NCI-H146 (cell line): ENCODE results near the gene ATG5.
"Not testable (repeated sequence)": the region's sequence is repeated elsewhere in the genome, so short reads cannot be mapped to it uniquely, and the experiment has no call there.

Experiments used
- DNase-seq: peaks from one replicate; lab custom pipeline; 2025; lab: John Stamatoyannopoulos, UW

Gene ATG5

DNA sequence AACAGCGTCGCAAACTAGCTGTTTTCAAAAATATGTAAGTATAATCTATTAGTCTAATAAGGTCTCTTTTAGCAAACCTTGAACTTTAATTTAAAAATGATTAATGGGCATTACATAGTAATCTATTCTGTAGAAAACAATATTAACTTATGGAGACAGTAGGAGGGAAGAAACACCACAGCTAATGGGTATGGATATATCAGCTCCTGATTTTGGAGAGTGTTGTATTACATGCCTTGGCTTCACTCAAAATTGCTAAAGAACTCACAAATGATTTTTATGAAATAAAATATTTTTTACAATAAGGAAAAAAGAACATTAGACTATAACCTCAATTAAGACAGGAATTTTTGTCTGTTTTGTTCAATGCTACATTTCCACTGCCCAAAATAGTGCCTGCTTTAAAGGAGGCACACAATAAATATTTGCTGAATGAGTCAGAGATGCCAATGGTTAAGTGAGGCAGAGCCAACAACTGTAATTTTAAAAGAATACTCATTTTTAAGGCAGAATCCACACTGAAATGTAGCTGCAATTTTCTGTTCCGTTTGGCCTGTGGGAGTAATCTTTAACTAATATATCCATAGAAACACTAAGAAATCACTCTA is 15.7 kb downstream of the ATG5 start:
- DNase-seq: no peak

DNA sequence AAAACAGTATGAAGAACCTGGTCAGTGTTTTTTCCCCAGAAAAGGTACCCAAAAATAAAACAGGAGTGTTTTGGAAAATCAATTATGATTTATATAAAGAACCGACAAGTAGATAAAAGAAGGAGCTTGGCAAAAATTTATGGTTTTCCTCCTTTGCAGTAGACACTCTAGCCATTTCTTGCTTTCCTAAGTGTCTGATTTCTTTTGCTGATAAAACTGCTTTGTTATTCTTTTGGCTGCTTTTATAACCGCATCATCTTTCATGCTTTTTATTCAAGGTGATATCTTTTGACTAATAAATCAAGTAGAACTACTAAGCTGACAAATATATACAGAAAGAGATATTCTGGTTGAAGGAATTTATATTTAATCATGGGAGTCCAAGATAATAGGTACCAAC is 16.6 kb downstream of the ATG5 start:
- no peak for DNase-seq

DNA sequence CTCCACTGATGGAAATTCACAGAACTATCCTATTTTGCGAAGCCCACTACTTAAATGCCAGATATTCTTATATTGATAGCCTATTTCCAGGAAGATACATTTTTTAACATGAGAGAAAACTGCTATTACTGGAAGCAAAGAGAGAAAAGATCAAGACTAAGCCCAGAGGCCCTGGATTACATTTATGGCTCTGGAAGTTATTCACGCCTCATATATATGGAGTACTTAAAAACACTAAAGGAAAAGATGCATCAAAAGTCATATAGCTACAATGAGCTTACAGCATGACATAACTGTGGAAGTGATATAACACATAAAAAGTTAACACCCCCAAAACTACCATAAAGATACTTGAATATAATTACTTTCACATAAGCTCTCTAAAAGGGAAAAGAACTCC is 19.8 kb downstream of the ATG5 start:
- no peak for DNase-seq

DNA sequence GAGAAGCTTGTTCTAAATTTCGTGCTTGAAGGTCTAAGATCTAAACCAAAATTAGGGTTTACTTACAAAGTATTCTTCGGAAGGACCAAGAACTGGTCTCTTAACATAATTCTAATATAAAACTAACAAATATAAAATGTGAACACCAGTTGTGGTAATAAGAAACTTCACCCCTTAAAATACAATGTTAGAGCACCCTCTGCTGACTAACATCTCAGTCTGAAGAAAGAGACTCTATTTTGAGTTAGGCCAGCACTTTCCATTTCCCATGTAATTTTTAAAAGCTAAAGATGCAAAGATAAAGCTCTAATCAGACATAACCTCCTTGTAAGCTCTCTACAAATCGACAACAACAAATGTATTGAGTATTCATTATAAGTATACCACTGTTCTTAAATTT is 24.6 kb downstream of the ATG5 start:
- no peak for DNase-seq

DNA sequence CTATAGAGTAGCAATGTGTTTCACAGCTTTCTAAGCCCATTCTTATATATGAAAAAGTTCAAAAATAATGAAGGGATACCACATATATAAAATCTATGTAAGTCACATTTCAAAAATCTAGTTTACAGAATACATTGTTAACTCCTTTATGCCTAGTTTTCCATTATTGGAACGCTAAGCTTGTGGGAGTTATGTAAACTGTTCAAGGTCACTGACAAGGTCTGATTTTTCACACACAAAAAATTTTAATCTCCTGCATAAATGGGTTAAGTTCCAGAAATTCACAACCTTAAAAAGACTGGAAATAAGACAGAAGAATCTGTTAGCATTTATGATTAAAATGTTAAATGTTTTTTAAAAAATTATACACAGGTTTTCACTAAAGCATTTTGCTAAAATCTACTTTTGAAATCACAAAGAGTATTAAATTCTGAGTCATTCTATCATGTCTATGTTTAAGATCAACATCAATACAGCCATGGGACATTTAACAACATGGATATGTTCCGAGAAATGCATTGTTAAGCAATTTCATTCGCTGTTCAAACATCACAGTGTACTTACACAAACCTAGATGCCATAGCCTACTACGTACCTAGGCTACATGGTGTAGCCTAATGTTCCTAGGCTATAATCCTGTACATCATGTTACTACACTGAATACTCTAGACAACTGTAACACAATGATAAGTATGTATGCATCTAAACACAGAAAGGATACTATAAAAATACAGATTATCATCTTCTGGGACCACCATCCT is 25.4 kb downstream of the ATG5 start:
- DNase-seq: no peak

DNA sequence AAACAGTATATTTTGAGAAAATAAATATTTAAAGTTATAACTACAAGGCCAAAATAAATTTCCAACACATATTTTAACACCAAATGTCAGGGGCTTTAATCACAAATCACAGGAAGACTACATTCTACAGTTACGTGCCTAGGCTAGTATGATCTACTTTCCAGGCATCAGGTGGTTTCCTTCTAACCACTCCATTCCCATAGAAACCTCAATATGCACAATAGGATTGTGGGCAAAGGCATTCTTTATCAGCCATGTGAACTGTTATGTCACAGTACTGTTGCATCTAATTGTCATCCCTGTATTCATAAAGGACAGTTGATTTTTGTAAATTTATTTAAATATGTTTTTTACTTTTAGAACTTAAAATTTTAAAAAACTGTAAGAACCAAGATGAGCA is 32.4 kb downstream of the ATG5 start:
- no peak for DNase-seq

DNA sequence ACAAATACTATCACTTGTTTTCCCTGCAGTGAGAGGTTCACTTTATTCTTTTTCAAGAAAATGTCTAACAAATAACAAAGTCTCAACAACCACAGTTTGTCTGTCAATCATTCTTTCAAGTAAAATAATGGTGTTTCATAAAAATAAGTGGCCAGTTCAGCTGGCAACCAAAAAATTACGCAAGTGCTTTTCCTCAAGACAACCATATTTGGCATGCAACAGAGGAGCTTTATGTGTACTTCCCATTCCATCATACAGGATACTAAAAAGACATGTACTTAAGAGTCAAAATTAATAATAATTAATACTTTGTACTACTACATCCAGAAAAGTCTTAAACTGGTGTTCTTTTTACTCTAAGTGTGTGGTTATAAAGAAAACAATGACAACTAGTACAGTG is 34.6 kb downstream of the ATG5 start:
- DNase-seq: no peak

DNA sequence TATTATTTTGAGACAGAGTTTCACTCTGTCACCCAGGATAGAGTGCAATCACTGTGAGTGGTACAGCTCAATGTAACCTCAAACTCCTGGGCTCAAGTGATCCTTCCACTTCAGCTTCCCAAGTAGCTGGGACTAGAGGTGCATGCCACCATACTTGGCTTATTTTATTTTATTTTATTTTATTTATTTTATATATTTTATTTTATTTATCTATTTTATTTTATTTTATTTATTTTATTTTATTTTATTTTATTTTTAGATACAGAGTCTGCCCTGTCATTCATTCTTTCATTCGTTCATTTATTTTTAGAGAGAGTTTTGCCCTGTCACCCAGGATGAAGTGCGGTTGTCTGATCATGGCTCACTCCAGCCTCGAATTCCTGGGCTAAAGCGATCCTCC is 35.5 kb downstream of the ATG5 start:
- DNase-seq: no peak

DNA sequence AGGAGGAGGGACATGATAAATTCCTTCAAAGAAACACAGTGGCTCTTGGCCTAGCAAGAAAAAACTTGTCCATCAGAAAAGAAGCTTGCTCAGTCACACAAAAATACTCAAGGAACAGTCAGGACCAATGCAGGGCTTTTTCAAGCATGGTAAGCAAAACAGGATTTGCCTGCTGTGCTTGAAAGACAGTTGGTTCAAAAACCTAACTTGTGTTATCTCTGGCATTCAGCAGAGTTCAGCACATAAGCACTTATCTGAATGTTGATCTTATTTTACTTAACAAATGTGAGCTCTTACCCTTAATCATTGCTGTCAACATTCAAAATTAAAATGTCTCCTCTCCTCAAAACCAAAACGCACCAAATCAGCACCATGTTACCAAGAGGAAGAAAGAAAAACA is 38.3 kb downstream of the ATG5 start:
- no peak for DNase-seq

DNA sequence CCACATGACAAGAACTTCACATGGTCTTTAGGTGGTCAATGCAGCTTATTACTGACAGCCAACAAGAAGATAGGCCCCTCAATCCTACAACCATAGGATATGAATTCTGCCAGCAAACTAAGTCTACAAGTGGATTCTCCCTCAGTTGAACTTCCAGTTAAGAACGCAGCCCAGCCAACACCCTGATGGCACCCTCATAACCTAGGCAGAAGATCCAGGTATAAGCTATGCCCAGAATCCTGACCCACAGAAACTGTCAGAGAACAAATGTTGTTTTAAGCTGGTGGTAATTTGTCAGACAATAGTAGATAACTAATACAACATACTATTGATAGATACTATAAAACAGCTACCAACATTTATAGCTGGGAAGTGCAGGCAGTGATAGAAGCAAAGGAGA is 38.8 kb downstream of the ATG5 start:
- no peak for DNase-seq

DNA sequence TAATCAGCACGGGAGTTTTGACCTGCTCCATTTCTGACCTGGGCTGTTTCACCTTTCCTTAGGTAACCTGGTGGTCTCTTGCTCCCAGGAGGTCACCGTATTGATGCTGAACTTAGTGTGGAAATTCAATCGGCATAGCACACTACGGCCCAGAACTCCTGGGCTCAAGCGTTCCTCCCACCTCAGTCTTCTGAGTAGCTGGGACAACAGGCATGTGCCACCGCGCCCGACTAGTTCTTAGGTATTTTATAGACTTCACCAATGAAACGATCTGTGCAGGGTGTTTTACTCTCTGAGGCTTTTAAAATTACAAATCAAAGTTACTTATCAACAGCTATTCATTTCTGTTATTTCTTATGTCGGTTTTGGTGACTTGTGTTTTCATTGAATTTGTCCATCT is 42.1 kb downstream of the ATG5 start:
- DNase-seq: no peak

DNA sequence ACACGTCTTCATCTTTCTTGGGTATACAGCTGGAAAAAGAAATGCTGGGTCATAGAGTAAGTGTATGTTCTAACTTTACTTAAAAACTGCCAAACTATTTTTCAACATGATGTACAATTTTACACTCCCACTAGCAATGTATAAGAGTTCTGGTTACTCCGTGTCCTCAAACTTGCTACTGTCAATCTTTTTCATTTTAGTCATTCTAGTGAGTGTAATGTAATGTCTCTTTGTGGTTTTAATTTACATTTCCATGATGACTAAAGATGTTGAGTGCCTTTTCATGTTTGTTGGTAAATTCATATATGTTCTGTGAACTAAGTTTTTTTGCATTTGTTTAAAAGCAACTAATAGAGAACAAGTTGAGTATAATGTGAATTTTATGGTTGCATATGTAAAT is 43.9 kb downstream of the ATG5 start:
- DNase-seq: no peak

DNA sequence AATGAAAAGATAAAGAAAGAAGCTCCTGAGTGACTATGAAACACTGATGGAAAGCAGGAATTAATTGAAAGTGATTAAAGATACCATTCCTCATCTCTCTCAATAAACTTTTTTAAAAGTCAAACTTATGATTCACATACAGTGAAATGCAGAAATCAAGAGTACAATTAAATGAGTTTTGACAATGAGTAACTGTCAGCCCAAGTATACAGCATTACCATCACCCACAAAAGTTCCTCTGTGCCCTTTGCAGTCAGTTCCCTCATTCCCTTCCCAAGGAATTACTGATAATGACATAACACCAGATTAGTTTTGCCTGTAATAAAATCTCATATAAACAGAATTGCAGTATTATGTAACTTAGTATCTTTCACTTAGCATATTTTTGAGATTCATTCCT is 44.5 kb downstream of the ATG5 start:
- DNase-seq: no peak

DNA sequence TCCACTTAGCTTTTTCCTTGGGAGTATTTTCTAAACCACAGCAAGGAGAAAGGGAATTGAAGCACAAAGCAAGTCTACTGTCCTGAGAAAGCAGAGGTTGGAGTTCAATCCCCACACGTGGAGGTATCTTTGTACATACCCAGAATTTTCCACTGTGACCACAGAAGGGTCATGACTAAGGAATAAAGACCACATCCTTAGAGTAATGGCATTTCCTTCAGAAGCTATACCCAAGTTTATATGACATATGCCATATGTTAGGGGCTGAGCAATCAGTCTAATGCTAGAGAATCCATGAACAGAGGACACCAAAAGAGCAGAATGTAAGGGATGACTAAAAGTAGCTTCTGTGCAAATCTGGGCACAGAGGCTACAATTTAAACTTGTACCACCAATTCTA is 46.4 kb downstream of the ATG5 start:
- DNase-seq: no peak

DNA sequence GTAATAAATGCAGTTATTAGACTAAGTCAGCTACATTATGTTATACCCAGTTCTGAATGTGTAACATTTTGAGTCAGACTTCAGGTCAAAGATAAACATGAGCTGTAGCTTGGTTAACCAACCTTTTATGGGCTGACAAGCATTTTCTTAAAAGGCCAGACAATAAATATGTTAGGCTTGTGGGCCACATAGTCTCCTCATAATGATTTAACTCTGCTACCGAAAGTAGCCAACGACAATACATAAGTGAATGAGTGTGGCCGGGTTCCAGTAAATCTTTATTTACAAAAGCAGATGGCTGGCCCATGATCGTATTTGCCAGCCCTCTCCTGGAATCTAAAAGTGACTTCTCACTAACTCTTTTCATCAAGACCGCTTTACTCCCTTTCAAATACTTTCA is 49.9 kb downstream of the ATG5 start:
- no peak for DNase-seq

DNA sequence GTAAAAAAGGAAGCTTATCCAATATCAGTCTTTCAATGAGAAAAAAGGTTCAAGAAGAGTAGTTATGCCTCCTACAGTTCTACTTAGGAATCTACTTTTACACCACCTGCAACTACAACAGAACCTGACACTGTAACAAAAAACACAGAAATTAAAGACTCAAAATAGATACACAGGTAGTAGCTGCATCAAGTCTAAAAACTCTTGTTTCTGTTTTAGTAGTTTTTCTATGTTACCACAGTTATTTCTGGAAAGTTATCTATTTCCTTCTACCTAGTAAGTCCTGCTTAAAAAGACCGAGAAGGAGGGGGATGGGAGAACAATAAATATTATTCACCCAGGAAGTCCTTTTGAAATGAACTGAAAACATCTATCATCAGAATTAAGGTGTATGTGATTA is 52.5 kb downstream of the ATG5 start:
- no peak for DNase-seq

DNA sequence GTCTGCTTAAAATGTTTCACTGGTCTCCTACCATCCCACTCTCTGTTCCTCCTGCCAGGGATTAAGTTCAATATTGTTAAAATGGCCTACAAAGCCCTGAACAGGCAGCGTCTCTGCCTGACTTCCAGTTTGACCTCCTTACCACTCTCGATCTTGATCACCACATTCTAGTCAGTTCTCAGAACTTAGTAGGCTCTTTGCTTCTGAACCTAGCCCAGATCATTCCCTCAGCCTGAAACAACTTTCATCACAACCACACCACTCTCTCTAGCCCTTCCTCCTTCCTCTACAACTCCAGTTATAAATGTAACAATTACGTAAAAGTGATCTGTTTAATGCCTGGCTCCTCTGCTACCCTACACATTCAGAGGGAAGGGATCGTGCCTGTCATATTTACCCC is 53.3 kb downstream of the ATG5 start:
- no peak for DNase-seq

DNA sequence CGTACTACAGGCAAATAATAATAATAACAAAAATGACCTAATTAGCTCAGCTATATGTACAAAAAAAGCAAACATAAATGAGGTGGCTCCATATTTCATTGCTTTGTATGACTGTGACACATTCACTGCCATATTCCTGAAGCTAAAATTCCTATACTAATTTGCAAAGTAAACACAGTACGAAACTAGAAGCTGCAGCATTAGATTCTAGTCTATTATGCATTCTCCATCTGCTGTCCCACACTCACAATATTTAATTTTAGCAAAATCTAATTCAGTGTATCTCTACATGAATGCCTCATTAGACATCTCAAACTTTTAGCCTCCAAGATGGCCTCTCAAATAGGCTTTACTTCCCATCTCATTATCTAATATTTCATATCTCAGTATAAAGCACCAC is 55.1 kb downstream of the ATG5 start:
- DNase-seq: no peak

DNA sequence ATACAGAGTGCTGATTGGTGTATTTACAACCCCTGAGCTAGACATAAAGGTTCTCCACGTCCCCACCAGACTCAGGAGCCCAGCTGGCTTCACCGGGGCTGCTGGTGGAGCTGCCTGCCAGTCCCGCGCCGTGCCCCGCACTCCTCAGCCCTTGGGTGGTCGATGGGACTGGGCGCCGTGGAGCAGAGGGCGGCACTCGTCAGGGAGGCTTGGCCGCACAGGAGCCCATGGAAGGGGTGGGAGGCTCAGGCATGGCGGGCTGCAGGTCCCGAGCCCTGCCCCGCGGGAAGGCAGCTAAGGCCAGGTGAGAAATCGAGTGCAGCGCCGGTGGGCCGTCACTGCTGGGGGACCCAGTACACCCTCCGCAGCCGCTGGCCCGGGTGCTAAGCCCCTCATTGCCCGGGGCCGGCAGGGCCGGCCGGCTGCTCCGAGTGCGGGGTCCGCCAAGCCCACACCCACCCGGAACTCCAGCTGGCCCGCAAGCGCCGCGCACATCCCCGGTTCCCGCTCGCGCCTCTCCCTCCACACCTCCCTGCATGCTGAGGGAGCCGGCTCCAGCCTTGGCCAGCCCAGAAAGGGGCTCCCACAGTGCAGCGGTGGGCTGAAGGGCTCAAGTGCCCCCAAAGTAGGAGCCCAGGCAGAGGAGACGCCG is 56.2 kb downstream of the ATG5 start:
- not testable (repeated sequence) for DNase-seq

DNA sequence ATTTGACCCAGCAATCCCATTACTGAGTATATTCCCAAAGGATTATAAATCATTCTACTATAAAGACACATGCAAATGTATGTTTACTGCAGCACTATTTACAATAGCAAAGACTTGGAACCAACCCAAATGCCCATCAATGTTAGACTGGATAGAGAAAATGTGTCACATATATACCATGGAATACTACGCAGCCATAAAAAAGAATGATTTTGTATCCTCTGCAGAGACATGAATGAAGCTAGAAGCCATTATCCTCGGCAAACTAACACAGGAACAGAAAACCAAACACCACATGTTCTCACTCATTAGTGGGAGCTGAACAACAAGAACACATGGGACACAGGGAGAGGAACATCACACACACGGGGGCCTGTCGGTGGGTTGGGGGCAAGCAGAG is 57.1 kb downstream of the ATG5 start:
- DNase-seq: not testable (repeated sequence)

DNA sequence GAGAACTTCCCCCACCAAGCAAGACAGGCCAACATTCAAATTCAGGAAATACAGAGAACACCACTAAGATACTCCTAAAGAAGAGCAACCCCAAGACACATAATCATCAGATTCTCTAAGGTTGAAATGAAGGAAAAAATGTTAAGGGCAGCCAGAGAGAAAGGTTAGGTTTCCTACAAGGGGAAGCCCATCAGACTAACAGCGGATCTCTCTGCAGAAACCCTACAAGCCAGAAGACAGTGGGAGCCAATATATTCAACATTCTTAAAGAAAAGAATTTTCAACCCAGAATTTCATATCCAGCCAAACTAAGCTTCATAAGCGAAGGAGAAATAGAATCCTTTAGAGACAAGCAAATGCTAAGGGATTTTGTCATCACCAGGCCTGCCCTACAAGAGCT is 61.1 kb downstream of the ATG5 start:
- not testable (repeated sequence) for DNase-seq

DNA sequence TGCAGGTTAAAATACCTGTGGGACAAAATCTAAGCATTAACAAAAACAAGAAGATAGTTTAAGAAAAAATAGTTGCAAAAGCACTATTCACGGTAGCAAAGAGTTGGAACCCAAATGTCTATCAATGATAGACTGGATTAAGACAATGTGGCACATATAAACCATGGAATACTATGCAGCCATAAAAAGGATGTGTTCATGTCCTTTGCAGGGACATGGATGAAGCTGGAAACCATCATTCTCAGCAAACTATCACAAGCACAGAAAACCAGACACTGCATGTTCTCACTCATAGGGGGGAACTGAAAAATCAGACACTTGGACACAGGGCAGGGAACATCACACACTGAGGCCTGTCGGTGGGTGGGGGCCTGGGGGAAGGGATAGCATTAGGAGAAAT is 65.8 kb downstream of the ATG5 start:
- not testable (repeated sequence) for DNase-seq

DNA sequence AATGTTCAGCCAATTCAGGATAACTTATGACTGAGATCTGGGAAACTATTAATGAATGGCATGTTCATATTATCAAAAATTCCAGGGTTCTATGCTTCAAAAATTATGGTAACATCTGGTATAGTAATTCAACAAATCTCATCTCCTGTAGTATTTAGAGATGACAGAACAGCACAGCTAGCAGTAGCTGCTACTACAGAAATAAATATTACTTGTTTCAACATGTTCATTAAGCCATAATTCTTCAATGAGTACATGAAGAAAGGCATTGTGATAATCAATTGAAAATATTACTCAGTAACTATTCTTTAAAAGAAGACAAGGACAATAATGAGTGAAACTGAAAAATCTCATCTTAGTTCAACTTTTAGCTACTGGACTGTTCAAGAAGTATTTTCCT is 66.8 kb downstream of the ATG5 start:
- no peak for DNase-seq

DNA sequence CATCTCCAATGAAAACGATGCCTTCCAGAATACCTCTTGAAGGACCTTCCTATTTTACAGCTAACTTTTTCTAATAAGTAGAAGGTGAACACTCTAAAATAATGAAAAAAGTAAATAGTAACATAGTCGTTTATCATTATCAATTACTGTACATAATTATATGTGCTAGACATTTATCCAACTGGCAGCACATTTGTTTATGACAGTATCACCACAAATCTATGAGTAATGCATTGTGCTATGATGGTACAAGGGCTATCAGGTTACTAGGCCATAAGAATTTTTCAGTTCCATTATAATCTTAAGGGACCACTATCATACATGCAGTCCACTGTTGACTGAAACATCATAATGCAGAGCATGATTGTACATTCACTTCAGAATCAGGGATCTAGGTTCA is 68.4 kb downstream of the ATG5 start:
- DNase-seq: no peak
